Parathyroid adenoma (tissue), 2 donors: ENCODE data around the gene C14orf93.

Experiments
- H2AFZ ChIP-seq: fragments of 300-600 bp; sonication (generic); one replicate; pipeline ENCODE4 v1.7.0; 2017; ENCODE audit warnings: antibody characterized with exemption, mild to moderate bottlenecking
- H3K27ac ChIP-seq: fragments of 300-600 bp; sonication (generic); one replicate; pipeline ENCODE4 v1.7.0; 2017
- H3K27me3 ChIP-seq: fragments of 300-600 bp; sonication (generic); one replicate; pipeline ENCODE4 v1.7.0; 2017; ENCODE audit warnings: low read length; ENCODE audit not compliant: control insufficient read depth, insufficient read depth
- H3K36me3 ChIP-seq: fragments of 300-600 bp; sonication (generic); one replicate; pipeline ENCODE4 v1.7.0; 2017; ENCODE audit warnings: low read length; ENCODE audit not compliant: control insufficient read depth, insufficient read depth
- H3K4me1 ChIP-seq: fragments of 300-600 bp; sonication (generic); one replicate; pipeline ENCODE4 v1.7.0; 2017; ENCODE audit warnings: control low read depth
- H3K4me2 ChIP-seq: fragments of 300-600 bp; sonication (generic); one replicate; pipeline ENCODE4 v1.7.0; 2017; ENCODE audit warnings: low read length
- H3K4me3 ChIP-seq: fragments of 300-600 bp; sonication (generic); one replicate; pipeline ENCODE4 v1.7.0; 2017; ENCODE audit warnings: low read depth, low read length
- H3K79me2 ChIP-seq: fragments of 300-600 bp; sonication (generic); one replicate; pipeline ENCODE4 v1.7.0; 2017; ENCODE audit warnings: control low read depth
- H3K9ac ChIP-seq: fragments of 300-600 bp; sonication (generic); one replicate; pipeline ENCODE4 v1.7.0; 2017; ENCODE audit warnings: mild to moderate bottlenecking
- H3K9me3 ChIP-seq: fragments of 300-600 bp; sonication (generic); one replicate; pipeline ENCODE4 v1.7.0; 2017; ENCODE audit warnings: low read length; ENCODE audit not compliant: control insufficient read depth
- CTCF ChIP-seq: fragments of 300-600 bp; sonication (generic); IDR thresholded peaks from one replicate; pipeline ENCODE4 v1.7.0; 2017; ENCODE audit warnings: antibody characterized with exemption, mild to moderate bottlenecking
- donor health status: primary hyperparathyroidism.

C14orf93 gene

DNA sequence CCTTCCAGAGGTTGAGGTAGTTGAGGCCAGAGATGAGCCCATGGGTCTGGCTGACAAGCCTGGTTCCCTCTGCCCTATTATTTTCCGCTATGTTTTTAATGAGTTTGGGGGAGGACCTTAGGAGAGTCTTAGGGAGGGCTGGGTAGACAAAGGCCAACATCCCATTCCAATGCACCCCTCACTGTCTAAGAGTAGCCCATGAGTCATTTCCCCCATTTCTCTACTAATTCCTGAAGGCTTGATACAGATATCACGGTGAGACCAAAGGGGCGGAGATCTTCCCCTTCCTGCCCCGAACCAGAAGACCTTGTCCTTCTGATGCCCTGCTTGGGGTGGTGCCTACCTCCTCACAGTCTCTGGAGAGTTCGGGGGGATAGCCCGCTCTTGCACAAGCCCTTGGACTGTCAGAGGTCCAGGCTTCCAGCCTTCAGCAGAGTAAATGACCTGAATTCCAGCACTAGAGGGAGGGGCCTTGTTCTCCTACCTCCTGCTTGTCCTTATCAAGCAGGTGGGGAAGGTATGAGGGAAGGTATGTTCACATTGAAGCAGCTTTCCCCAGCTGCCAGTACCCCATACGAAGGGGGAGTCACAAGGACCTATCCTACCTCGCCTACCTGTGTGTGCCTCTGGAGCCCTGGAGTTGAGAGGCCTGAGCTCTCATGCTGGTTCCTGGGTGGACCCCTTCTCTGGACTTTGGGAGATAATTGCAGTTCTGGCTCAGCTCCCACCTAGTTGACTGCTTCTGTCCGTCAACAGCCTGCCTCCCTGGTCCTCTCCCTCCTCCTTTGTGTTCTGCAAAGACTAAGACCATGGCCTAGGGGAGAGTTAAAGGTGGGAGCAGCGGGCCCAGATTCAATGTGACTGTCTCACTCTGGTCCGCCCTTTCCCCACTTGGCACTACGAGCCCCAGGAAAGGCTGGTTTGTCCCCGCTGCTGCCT lies 35.7 kb upstream of the C14orf93 start:
- no peaks in the 10 kb centered on the region for H3K4me1 ChIP-seq
- H3K9me3 ChIP-seq: no peaks in the 10 kb centered on the region
- no peak overlapping the region for H3K27ac ChIP-seq
- H3K79me2 ChIP-seq: no peaks in the 10 kb centered on the region
- no peaks in the 10 kb centered on the region for H3K27me3 ChIP-seq
- no peaks in the 10 kb centered on the region for H3K36me3 ChIP-seq
- TF ChIP-seq CTCF: no peak
- no peak overlapping the region for H3K4me2 ChIP-seq
- H2AFZ ChIP-seq: no peak overlapping the region
- H3K4me3 ChIP-seq: no peak overlapping the region
- H3K9ac ChIP-seq: no peak overlapping the region

DNA sequence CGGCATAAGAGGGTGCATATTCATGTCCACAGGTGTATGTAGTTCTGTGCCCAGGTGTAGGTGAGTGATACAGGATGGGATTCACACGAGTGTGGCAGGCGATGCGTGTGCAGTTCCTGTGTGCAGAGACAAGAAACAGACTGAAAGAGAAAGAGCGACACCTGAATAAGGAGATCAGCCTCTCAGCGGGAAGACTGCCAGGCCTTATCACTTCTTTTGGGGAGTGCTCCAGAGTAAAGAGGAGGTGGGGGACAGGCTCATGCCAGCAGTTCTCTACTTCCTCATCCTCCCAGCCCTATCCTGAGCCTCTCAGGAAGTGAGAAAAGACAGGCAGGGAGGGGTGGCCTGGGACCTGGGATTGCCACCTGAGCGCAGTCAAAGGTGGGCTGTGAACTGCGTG lies 34.9 kb upstream of the C14orf93 start:
- H3K4me3 ChIP-seq: no peak overlapping the region
- TF ChIP-seq CTCF: no peak
- no peaks in the 10 kb centered on the region for H3K36me3 ChIP-seq
- no peak overlapping the region for H3K9ac ChIP-seq
- H3K4me2 ChIP-seq: no peak overlapping the region
- H2AFZ ChIP-seq: no peak overlapping the region
- H3K9me3 ChIP-seq: no peaks in the 10 kb centered on the region
- H3K27me3 ChIP-seq: no peaks in the 10 kb centered on the region
- H3K27ac ChIP-seq: no peak overlapping the region
- H3K4me1 ChIP-seq: no peaks in the 10 kb centered on the region
- no peaks in the 10 kb centered on the region for H3K79me2 ChIP-seq

DNA sequence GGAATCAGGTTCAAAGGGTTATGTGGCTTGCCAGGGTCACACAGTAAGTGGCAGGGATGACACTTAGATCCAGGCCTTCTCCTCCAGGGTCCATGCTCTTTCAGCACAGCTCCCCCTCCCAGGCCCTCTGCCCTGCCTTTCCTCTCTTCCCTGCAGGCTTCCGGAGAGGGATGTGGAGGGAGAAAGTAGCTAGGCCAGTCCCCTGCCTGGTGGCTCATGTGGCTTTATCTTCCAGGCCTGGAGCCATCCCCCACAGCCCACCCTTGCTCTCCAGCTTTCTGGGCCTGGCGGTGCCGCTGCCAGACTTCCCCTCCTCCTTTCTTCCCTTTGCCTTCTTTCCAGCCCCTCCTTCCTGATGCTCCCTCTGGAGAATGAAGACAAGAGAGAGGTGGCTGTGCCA lies 33.8 kb upstream of the C14orf93 start:
- no peak for TF ChIP-seq CTCF
- H3K4me2 ChIP-seq: no peak overlapping the region
- H3K27me3 ChIP-seq: no peaks in the 10 kb centered on the region
- no peaks in the 10 kb centered on the region for H3K9me3 ChIP-seq
- no peak overlapping the region for H2AFZ ChIP-seq
- H3K79me2 ChIP-seq: no peaks in the 10 kb centered on the region
- no peaks in the 10 kb centered on the region for H3K36me3 ChIP-seq
- no peaks in the 10 kb centered on the region for H3K4me1 ChIP-seq
- no peak overlapping the region for H3K4me3 ChIP-seq
- H3K27ac ChIP-seq: no peak overlapping the region
- no peak overlapping the region for H3K9ac ChIP-seq

DNA sequence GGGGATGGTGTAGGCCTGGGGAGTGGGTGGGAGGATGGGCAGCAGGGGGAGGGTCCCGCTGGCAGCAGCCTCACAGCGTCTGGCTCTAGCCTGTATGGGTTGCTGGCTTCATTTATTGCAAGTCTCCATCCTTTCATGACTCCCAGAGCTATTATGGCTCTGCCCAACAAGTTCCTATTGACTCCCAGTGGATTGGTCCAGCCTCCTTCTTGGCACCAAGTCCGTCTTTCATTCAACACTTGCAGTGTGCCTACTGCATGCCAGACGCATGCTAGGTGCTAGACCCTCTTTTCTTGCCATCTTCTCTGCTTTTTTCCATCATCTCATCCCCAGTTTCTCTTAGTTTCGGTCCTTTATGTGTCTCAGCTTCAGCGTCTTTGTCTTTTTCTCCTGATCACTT lies 33.2 kb upstream of the C14orf93 start:
- Histone ChIP-seq H3K9me3 (no peaks in the 10 kb centered on the region), H3K27ac (no peak overlapping the region), H3K4me1 (no peaks in the 10 kb centered on the region), H3K79me2 (no peaks in the 10 kb centered on the region), H3K36me3 (no peaks in the 10 kb centered on the region), H3K4me3 (no peak overlapping the region), H2AFZ (no peak overlapping the region), H3K4me2 (no peak overlapping the region), H3K9ac (no peak overlapping the region), H3K27me3 (no peaks in the 10 kb centered on the region)
- TF ChIP-seq CTCF: no peak
